ENCODE results near the gene PHOX2B. TPM values are rescaled to one million over a fixed set of nuclear protein-coding genes. Genes with fewer than 3 reads are reported as not detected.

The PHOX2B gene
- polyA plus RNA-seq, 1 of the 3 experiments (the other 2 are of a cell fraction), result 0.95 TPM

DNA sequence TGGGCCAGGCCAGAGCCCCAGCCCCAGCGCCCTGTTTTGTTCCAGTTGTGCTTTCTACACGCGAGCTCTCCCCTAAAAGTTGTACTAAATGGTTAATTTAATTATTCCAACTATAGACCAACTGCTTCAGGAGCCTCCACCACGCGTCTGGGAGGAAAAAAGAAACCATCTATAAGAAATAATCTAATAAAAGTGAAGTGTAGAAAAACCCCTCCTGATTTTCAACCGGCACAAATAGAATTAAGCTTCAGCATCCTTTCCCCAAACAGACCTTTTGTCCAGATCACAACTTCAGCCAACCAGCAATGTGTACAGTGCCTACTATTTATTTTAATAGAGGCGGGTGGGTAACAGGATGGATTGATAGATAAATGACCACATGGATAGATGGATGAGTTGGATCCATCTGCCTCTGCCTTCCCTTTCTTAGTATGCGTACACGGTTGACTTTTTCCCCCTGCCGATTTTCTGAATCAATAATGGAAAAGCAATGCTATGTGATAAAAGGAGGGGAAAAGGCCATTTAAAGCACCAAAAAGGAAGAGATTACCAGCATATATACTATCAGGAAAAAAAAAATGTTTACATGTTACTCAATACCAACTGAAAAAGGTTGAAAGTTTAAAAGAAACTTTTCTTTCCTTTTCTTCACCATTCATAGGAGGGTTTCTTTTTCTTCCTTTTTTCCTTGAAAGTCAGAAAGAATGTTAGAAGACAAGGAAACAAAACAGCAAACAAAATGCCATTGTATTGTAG lies 3.7 kb upstream of the PHOX2B start:
- Histone ChIP-seq H3K27me3 (ENCODE audit: insufficient read depth) (peaks cover 56% of the 10 kb centered on the region), H3F3A (replicated peaks; ENCODE audit: insufficient read depth) (no peaks in the 10 kb centered on the region), H3K4me3 (ENCODE audit: low read depth in 2 of 2, low read length in 1 of 2) (peak overlapping the region in 1 of 2 experiments; percentile 56; a peak in 1 of 4 replicates), H3K4me1 (ENCODE audit: control insufficient read depth in 1 of 2, insufficient read depth in 2 of 2, low read depth in 1 of 2, low read length in 1 of 2) (peaks cover 0 to 34% of the 10 kb centered on the region in 2 experiments; a peak in 2 of 4 replicates), H3K9me2 (no peaks in the 10 kb centered on the region), H3K4me2 (no peak overlapping the region), H3K9me3 (no peaks in the 10 kb centered on the region), H3K27ac (ENCODE audit: low read depth in 2 of 2, low read length in 1 of 2) (peak overlapping the region in 1 of 2 experiments; percentile 100; a peak in 2 of 4 replicates), H2AFZ (ENCODE audit: low read depth) (no peak overlapping the region), H4K20me1 (ENCODE audit: insufficient read depth) (no peaks in the 10 kb centered on the region), H3K79me2 (ENCODE audit: insufficient read depth) (no peaks in the 10 kb centered on the region), H3K9ac (no peak overlapping the region), H3K36me3 (replicated peaks in 1 of 2; ENCODE audit: control insufficient read depth in 1 of 2, insufficient read depth in 2 of 2, low read length in 1 of 2) (no peaks in the 10 kb centered on the region)
- POLR2A ChIA-PET, result interaction anchor here (0.6 to 2.7 kb wide), 16 partner anchors 11 to 136 kb away, joined by 3 to 73 read pairs (median 8); no protein-coding TSS in a partner anchor
- CTCF ChIA-PET, result interaction anchor here (0.7 to 2.7 kb wide), 18 partner anchors 8 to 136 kb away, joined by 3 to 34 read pairs (median 6); no protein-coding TSS in a partner anchor
- TF ChIP-seq, protein P1, sequence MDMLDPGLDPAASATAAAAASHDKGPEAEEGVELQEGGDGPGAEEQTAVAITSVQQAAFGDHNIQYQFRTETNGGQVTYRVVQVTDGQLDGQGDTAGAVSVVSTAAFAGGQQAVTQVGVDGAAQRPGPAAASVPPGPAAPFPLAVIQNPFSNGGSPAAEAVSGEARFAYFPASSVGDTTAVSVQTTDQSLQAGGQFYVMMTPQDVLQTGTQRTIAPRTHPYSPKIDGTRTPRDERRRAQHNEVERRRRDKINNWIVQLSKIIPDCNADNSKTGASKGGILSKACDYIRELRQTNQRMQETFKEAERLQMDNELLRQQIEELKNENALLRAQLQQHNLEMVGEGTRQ (IDR thresholded peaks at IDR 0.05; ENCODE audit: borderline replicate concordance, low read depth, low read length), result no peak
- TF ChIP-seq GATA2 (CRISPR knock-in tag; IDR thresholded peaks at IDR 0.05), result peak; percentile 29; the same call in 1 of the 2 replicates
- no peak; the same call in 1 of the 2 replicates for TF ChIP-seq MXI1 (IDR thresholded peaks at IDR 0.05; ENCODE audit: low read depth, low read length)
- TF ChIP-seq EP300 (IDR thresholded peaks at IDR 0.05; ENCODE audit: borderline replicate concordance in 1 of 2, low read depth in 1 of 2, low read length in 1 of 2), result peak in 1 of 2 experiments; percentile 52; a peak in 1 of 4 replicates
- 31% methylated on average over 10 of the region's 10 CpGs for WGBS (ENCODE audit: low lambda C conversion rate)
- DNase-seq, result peak; percentile 50

DNA sequence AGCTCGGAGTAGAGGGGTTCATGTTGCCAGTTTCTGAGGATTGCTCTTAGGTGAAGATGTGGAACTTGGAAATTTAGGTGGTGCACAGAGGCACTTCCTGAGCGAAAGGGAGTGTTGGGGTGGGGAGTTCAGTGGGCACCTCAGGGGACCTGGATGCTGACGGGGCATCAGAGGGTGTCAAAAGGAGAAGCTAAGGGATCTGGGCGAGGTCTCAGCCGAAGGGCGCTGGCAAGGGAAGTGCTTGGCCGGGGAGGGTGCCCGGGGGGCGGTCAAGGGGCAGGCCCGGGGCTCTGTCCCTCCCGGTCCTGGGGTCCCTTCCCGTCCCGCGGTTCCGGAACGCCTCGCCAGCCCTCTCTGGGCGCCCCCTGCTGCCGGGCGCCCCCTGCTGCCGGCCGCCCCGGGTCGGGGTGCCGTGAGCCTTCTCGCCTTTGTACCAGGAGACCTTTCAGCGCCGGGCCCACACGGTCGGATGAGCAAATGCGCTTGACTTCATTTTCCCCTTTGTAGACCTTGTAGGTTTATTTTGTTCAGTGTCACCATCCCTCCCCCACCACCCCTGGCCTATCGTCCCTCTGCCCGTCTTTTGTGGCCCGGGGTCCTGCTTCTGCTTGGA lies 3.0 kb upstream of the PHOX2B start:
- peaks cover 63% of the 10 kb centered on the region for H3K27me3 ChIP-seq (ENCODE audit: insufficient read depth)
- TF ChIP-seq SMC3 (IDR thresholded peaks at IDR 0.05; ENCODE audit: low read depth, low read length), result peak; percentile 24; the same call in 1 of the 2 replicates
- TF ChIP-seq, protein P2, sequence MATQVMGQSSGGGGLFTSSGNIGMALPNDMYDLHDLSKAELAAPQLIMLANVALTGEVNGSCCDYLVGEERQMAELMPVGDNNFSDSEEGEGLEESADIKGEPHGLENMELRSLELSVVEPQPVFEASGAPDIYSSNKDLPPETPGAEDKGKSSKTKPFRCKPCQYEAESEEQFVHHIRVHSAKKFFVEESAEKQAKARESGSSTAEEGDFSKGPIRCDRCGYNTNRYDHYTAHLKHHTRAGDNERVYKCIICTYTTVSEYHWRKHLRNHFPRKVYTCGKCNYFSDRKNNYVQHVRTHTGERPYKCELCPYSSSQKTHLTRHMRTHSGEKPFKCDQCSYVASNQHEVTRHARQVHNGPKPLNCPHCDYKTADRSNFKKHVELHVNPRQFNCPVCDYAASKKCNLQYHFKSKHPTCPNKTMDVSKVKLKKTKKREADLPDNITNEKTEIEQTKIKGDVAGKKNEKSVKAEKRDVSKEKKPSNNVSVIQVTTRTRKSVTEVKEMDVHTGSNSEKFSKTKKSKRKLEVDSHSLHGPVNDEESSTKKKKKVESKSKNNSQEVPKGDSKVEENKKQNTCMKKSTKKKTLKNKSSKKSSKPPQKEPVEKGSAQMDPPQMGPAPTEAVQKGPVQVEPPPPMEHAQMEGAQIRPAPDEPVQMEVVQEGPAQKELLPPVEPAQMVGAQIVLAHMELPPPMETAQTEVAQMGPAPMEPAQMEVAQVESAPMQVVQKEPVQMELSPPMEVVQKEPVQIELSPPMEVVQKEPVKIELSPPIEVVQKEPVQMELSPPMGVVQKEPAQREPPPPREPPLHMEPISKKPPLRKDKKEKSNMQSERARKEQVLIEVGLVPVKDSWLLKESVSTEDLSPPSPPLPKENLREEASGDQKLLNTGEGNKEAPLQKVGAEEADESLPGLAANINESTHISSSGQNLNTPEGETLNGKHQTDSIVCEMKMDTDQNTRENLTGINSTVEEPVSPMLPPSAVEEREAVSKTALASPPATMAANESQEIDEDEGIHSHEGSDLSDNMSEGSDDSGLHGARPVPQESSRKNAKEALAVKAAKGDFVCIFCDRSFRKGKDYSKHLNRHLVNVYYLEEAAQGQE (IDR thresholded peaks at IDR 0.05; ENCODE audit: low read depth, low read length), result no peak
- TF ChIP-seq, protein P3, sequence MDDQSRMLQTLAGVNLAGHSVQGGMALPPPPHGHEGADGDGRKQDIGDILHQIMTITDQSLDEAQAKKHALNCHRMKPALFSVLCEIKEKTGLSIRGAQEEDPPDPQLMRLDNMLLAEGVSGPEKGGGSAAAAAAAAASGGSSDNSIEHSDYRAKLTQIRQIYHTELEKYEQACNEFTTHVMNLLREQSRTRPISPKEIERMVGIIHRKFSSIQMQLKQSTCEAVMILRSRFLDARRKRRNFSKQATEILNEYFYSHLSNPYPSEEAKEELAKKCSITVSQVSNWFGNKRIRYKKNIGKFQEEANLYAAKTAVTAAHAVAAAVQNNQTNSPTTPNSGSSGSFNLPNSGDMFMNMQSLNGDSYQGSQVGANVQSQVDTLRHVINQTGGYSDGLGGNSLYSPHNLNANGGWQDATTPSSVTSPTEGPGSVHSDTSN (IDR thresholded peaks at IDR 0.05), result no peak
- TF ChIP-seq RAD21 (IDR thresholded peaks at IDR 0.05; ENCODE audit: low read length), result peak; percentile 32
- TF ChIP-seq, protein P4, sequence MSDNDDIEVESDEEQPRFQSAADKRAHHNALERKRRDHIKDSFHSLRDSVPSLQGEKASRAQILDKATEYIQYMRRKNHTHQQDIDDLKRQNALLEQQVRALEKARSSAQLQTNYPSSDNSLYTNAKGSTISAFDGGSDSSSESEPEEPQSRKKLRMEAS (IDR thresholded peaks at IDR 0.05; ENCODE audit: low read depth), result no peak
- TF ChIP-seq, protein P5, sequence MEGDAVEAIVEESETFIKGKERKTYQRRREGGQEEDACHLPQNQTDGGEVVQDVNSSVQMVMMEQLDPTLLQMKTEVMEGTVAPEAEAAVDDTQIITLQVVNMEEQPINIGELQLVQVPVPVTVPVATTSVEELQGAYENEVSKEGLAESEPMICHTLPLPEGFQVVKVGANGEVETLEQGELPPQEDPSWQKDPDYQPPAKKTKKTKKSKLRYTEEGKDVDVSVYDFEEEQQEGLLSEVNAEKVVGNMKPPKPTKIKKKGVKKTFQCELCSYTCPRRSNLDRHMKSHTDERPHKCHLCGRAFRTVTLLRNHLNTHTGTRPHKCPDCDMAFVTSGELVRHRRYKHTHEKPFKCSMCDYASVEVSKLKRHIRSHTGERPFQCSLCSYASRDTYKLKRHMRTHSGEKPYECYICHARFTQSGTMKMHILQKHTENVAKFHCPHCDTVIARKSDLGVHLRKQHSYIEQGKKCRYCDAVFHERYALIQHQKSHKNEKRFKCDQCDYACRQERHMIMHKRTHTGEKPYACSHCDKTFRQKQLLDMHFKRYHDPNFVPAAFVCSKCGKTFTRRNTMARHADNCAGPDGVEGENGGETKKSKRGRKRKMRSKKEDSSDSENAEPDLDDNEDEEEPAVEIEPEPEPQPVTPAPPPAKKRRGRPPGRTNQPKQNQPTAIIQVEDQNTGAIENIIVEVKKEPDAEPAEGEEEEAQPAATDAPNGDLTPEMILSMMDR (IDR thresholded peaks at IDR 0.05), result peak; percentile 36
- TF ChIP-seq, protein P1 (IDR thresholded peaks at IDR 0.05; ENCODE audit: borderline replicate concordance, low read depth, low read length), result no peak
- peaks cover 0 to 34% of the 10 kb centered on the region in 2 experiments; a peak in 2 of 4 replicates for H3K4me1 ChIP-seq (ENCODE audit: control insufficient read depth in 1 of 2, insufficient read depth in 2 of 2, low read depth in 1 of 2, low read length in 1 of 2)
- no peak overlapping the region for H3K9ac ChIP-seq
- H4K20me1 ChIP-seq (ENCODE audit: insufficient read depth), result no peaks in the 10 kb centered on the region
- WGBS (ENCODE audit: low lambda C conversion rate), result 41% methylated on average over 13 of the region's 34 CpGs
- H3K27ac ChIP-seq (ENCODE audit: low read depth in 2 of 2, low read length in 1 of 2), result peak overlapping the region in 1 of 2 experiments; percentile 100; a peak in 2 of 4 replicates
- POLR2A ChIA-PET, result interaction anchor here (0.8 to 2.7 kb wide), 21 partner anchors 10 to 183 kb away, joined by 3 to 73 read pairs (median 5); partner anchors contain the start of gene TMEM33
- CTCF ChIA-PET, result interaction anchor here (0.7 to 2.7 kb wide), 23 partner anchors 10 to 136 kb away, joined by 3 to 34 read pairs (median 5); no protein-coding TSS in a partner anchor
- DNase-seq, result peak; percentile 78
- H3K4me3 ChIP-seq (ENCODE audit: low read depth in 2 of 2, low read length in 1 of 2), result peak overlapping the region in 1 of 2 experiments; percentile 56; a peak in 1 of 4 replicates
- H3K4me2 ChIP-seq, result no peak overlapping the region
- no peaks in the 10 kb centered on the region for H3F3A ChIP-seq (replicated peaks; ENCODE audit: insufficient read depth)
- H3K79me2 ChIP-seq (ENCODE audit: insufficient read depth), result no peaks in the 10 kb centered on the region
- H2AFZ ChIP-seq (ENCODE audit: low read depth), result no peak overlapping the region
- H3K36me3 ChIP-seq (replicated peaks in 1 of 2; ENCODE audit: control insufficient read depth in 1 of 2, insufficient read depth in 2 of 2, low read length in 1 of 2), result no peaks in the 10 kb centered on the region
- H3K9me2 ChIP-seq, result no peaks in the 10 kb centered on the region
- no peaks in the 10 kb centered on the region for H3K9me3 ChIP-seq

Measured in SK-N-SH (cell line).